HAP-1 (cell line): ENCODE results near the gene H6PD.

Experiments used
- DNase-seq, 2 experiments: peaks; one replicate each; pipeline ENCODE4 v3.0.0-alpha.2; 2016 to 2020; ENCODE audit warnings: low spot score in 2 of 2
- H3K27me3 ChIP-seq: fragments of 250-450 bp; sonication (Bioruptor Pico); 2 replicates; pipeline ENCODE4 v1.5.1; 2020; ENCODE audit warnings: low read depth, mild to moderate bottlenecking, moderate library complexity
- H3K36me3 ChIP-seq: fragments of 250-450 bp; sonication (Bioruptor Pico); replicated peaks from 2 replicates; pipeline ENCODE4 v1.5.1; 2020; ENCODE audit warnings: mild to moderate bottlenecking
- H3K4me1 ChIP-seq: fragments of 250-450 bp; sonication (Bioruptor Pico); 2 replicates; pipeline ENCODE4 v1.5.1; 2020; ENCODE audit warnings: mild to moderate bottlenecking
- H3K4me3 ChIP-seq: fragments of 250-450 bp; sonication (Bioruptor Pico); 2 replicates; pipeline ENCODE4 v1.5.1; 2020; ENCODE audit warnings: mild to moderate bottlenecking, moderate library complexity
- H3K9me3 ChIP-seq: fragments of 250-450 bp; sonication (Bioruptor Pico); 2 replicates; pipeline ENCODE4 v1.5.1; 2020; ENCODE audit warnings: mild to moderate bottlenecking, moderate library complexity
- in situ Hi-C: fragments of 300-500 bp; cut with MboI; formaldehyde crosslinking; loops from 3 replicates; pipeline ENCODE4 v1.14.3; 2020; ENCODE audit warnings: low sequenced_read_pairs, inconsistent platforms, mixed read lengths

Gene H6PD

DNA sequence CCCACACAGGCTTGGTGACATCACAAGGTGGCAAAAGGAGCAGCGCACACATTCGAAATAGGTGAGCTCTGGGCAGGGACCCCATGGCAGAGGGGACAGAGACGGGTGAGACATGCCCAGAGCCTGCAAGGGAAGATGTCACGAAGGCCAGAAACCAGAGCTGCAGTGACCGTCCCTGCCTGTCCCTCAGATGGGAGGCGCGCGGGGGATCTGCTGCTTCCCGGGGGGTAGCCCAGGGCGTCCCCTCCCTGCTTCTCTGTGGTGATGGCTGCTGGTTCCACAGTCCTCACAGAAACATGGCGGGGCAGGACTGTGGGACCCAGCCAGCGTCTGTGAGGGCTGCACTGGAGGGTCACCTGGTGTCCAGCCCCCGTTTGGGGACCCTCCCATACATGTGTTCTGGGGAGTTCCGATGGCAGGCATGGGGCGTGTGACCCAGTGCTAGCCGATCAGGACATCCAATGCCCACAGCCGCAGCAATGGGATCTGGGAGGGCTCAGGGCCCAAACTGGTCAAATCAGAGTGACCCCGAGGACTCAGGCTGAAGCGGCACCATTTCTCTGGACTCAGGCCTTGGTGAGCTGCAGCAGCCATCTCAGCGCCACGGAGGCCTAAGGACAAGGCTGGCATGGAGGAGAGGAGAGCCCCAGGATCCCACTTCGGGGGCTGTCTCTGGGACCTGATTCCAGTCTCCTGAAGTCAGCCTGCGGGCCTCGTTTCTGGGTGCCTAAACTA, 37.5 kb downstream of the H6PD start:
- no peaks in the 10 kb centered on the region for H3K36me3 ChIP-seq

DNA sequence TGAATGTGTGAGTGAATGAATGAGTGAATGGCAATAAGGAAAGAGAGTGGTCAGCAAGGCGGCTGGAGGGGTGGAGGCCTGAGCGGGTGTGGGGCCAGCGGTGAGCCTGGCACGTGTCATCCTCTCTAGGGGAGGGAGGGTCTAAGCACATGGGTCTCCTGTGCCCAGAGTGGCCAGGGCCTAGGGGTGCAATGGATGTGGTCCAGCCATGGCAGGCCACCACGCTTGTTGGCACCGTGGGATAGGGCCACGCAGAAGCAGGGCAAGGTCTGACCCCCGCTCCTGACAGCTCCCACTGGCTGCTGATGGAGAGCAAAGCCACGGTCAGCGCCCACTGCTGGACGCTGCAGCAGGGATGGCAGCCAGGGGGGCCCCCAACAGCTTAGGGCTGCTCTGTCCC, 38.6 kb downstream of the H6PD start:
- Histone ChIP-seq H3K27me3 (no peaks in the 10 kb centered on the region), H3K9me3 (no peaks in the 10 kb centered on the region), H3K36me3 (no peaks in the 10 kb centered on the region), H3K4me3 (no peak overlapping the region), H3K4me1 (no peaks in the 10 kb centered on the region)
- in situ Hi-C loops, result no loop called here
- DNase-seq, result no peak

More for the DNA sequence above, 37.5 kb downstream of the H6PD start:
- H3K4me3 ChIP-seq, result no peak overlapping the region
- no peaks in the 10 kb centered on the region for H3K9me3 ChIP-seq
- in situ Hi-C loops, result no loop called here
- peaks cover under 1% of the 10 kb centered on the region; the same call in 1 of the 2 replicates for H3K4me1 ChIP-seq
- H3K27me3 ChIP-seq, result no peaks in the 10 kb centered on the region
- DNase-seq, result no peak

DNA sequence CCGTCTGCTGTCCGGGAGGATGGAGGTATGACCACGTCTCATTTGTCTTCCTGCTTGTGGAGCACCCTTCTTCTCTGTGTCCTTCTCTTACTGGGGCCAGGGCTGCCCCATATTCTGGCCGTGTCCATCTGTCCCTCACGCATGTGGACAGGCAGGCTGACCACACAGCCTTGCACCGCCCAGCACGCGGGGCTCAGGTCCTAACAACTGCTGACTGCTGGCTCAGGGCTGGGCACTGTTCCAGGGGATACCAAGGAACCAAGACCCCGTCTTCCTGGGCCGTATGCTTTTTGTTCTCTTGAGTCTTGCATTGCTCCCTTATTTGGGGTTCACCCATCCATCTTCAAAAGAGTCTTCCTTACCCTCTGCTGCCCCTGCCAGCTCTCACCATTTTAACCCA, 40.6 kb downstream of the H6PD start:
- Histone ChIP-seq H3K4me1 (no peaks in the 10 kb centered on the region), H3K9me3 (no peaks in the 10 kb centered on the region), H3K27me3 (no peaks in the 10 kb centered on the region), H3K36me3 (no peaks in the 10 kb centered on the region), H3K4me3 (no peak overlapping the region)
- DNase-seq, result no peak
- in situ Hi-C loops, result no loop called here

DNA sequence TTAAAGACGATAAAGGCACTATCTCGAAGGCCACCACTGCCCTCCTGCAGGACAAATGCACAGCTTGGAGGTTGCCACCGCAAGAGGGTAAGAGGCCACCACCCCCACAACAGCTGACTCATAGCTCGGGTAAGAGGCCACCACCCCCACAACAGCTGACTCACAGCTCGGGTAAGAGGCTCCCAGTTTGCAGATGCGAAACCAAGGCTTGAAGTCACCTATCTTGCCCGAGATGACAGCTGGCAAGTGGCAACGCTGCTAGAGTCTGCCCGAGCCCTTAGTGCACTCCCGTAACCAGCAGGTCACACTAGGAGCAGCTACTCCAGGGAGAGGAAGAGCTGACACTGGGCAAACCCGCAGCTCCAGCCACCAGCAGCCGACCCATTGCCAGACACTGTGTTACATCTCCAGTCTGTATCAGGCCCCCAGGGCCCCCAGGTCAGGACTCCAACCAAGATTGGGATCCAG, 41.0 kb downstream of the H6PD start:
- no peaks in the 10 kb centered on the region for H3K27me3 ChIP-seq
- no peaks in the 10 kb centered on the region for H3K4me1 ChIP-seq
- in situ Hi-C loops, result no loop called here
- H3K4me3 ChIP-seq, result no peak overlapping the region
- H3K9me3 ChIP-seq, result no peaks in the 10 kb centered on the region
- no peaks in the 10 kb centered on the region for H3K36me3 ChIP-seq
- no peak for DNase-seq

DNA sequence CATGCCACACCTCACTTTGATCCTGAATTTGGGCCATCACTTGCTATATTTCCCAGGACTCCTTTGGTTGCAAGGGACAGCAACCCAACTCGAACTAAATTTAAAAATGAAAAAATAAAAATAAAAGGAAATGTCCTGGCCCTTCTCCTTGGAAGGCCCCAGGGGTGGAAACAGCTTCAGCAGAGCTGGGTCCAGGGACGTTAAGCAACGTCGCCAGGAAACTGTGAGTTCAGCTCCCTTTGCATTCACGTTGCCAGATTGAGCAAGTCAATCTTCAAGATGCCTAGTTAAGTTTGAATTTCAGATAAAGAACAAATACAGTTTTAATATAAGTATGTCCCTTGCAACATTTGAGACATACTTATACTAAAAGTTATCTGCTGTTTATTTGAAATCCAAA, 43.5 kb downstream of the H6PD start:
- Histone ChIP-seq H3K9me3 (no peaks in the 10 kb centered on the region), H3K4me1 (no peaks in the 10 kb centered on the region), H3K4me3 (no peak overlapping the region), H3K27me3 (no peaks in the 10 kb centered on the region), H3K36me3 (no peaks in the 10 kb centered on the region)
- in situ Hi-C loops, result no loop called here
- no peak for DNase-seq

DNA sequence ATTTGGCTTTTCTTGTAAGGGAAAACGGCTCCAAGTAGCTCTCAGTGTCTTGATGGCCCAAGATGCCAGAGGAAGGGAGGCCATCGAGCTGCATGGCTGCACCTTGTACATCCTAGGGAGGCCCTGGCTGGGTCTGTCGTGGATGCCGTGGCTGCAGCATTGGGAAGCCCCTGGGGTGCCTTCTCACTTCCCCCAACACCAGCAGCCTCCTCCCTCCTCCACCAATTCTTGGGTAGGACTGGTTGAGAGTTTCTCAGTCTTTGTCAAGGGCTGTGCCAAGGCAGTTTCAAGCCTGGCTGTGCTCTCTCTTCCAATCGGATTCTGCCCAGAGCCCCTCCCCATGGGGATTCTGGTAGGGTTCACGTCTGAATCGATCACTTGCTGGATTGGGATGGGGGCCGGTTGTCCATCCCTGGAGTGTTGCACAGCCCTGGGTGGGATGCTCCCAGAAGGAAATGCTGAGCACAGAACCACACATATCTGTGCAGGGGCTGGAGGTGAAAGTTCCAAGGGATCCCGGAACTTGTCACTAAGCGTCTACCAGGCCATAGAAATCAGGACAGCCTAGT, 44.1 kb downstream of the H6PD start:
- no peaks in the 10 kb centered on the region for H3K27me3 ChIP-seq
- in situ Hi-C loops, result no loop called here
- H3K9me3 ChIP-seq, result no peaks in the 10 kb centered on the region
- no peak for DNase-seq
- H3K4me1 ChIP-seq, result no peaks in the 10 kb centered on the region
- H3K36me3 ChIP-seq, result no peaks in the 10 kb centered on the region
- H3K4me3 ChIP-seq, result no peak overlapping the region

DNA sequence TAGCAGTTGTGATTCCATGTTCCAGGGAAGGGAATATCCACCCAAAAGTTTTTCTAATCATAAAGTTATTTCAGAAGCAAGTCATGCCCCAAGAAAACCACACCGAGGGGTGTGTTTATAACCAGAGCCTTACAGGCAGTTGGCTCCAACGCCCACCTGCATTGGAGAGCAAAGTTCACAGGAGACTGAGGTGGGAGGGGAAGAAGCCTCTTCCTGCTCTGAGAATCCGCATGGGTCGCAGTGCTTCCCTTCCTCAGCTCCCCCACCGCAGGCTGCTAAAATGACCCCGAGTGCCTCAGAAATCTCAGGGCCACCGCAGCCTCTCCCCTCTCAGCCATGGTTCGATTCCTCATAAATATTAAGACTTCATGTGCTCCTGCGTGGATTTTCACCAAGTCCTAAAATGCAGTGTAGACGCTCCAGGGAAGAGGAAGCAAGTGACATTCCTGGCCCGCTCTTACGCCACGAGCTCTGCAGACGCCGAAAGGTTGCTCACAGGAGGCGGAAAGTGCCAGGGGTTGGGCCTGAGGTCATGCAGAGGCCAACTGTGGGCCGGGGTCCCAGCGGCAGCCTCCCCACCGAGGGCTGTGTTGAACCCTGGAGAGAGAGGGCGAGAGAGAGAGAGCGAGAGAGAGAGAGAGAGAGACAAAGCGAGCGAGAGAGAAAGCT, 44.7 kb downstream of the H6PD start:
- H3K4me1 ChIP-seq, result no peaks in the 10 kb centered on the region
- in situ Hi-C loops, result no loop called here
- H3K36me3 ChIP-seq, result no peaks in the 10 kb centered on the region
- no peak for DNase-seq
- no peaks in the 10 kb centered on the region for H3K9me3 ChIP-seq
- H3K4me3 ChIP-seq, result no peak overlapping the region
- no peaks in the 10 kb centered on the region for H3K27me3 ChIP-seq

DNA sequence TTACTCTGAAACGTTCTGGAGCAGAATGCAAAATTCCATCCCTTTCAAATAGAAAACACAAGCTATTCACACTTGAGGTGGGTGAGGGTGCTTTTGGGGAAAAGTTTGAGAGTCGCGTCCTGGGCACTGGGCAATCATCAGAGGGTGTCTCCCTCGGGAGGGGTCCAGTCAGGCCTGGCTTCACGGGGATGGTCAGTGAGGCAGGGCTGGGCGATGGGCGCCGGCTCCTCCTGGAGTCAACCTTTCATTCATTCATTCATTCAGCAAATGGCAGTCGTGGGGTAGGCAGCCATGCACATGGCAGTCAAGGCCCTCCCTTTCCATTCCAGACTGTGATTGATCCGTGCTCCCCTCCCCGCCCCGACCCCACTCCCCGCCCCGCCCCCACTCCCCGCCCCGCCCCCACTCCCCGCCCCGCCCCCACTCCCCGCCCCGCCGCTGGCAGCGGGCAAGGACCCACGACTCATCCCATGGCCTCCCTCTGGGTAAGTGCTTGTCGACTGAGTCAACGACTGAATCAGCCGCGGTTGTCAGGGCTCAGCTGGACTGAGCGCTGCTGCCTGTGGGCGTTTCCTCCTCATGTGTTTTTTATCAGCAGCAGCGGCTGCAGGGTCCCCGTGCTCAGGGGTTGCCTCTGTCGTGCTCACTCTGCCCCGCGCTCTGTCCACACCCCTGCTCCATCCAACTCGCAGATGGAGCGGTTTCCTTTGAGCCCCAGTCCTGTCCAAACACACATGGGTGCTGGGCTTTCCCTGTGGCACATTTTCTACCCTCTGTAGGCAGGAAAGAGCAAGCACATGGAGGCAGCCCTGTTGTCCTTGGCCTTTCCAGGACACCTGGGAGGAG, 45.7 kb downstream of the H6PD start:
- Histone ChIP-seq H3K4me3 (no peak overlapping the region), H3K27me3 (no peaks in the 10 kb centered on the region), H3K9me3 (no peaks in the 10 kb centered on the region), H3K36me3 (no peaks in the 10 kb centered on the region), H3K4me1 (no peaks in the 10 kb centered on the region)
- DNase-seq, result no peak
- in situ Hi-C loops, result loop anchor here (10.0 kb wide), 1 partner anchor 175 kb away; no protein-coding TSS in a partner anchor

DNA sequence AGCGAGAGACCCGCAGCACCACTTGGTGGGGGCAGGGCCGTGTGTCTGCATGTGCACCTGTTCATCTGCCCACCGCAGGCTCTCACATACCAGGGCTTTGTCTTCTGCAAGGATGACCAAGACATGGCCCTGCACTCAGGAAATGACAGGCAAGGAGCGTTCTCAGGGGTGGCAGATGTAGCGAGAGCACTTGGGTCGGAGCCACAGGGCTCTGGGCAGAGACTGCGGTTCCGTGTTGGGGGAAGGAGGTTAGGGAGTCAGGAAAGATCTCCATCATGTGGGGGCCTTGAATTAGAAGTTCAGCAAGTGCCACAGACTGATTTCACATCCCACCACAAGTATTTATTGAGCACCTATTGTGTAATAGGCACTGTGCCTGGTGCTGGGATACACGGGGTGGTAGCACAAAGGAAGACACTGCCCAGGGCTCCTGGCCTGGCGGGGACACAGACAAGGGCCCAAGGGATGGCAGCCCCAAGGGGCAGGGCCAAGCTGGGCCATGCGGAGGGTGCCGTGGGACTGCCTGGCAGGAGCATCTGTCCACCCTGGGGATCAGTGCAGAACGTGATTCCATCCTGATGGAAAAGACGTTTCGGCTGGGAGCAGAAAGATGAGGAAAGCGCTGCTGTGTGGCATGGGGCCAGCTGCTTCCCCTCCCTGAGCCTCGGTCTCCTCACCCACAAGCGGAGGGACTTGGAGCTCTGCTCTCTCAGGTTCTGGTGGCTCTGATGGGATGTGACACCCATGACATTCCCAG, 46.7 kb downstream of the H6PD start:
- no peaks in the 10 kb centered on the region for H3K27me3 ChIP-seq
- no peak overlapping the region for H3K4me3 ChIP-seq
- no peaks in the 10 kb centered on the region for H3K4me1 ChIP-seq
- H3K36me3 ChIP-seq, result no peaks in the 10 kb centered on the region
- no peak for DNase-seq
- in situ Hi-C loops, result loop anchor here (10.0 kb wide), 1 partner anchor 174 kb away; no protein-coding TSS in a partner anchor
- no peaks in the 10 kb centered on the region; the same call in 1 of the 2 replicates for H3K9me3 ChIP-seq

DNA sequence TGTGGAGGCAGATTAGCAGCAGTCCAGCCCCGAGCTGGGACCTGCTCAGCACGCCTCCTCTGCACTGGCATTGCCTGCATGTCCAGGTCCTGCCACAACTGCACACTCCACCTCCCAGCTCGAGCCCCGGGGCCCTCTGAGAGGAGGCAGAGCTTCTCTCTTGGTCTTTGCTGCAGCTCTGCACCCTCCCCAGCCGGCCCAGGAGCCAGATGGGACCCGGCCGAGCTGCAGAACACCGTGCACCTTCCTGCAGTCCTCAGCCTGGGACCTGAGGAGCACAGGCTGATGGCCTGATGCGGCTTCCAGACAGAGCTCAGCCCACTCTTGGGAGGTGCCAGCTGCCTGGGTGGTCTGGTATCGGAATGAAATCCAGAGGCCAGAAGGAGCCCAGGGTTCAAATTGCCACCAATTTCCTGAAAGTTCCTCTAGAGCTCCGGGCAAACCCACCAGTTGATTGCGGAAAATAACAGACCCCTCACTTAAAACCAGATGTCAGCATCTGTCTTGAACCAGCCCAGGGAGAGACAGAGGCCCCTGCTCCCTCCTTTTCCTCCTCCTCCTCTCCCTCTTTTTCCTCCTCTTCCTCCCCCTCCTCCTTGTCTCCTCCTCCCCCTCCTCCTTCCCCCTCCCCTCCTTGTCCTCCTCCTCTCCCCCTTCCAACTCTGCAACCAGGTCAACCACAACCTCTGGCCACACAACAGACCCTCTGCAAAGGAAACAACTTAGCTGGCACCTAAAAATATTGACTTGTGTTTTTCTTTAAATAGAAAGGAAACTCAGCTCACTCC, 47.5 kb downstream of the H6PD start:
- H3K4me3 ChIP-seq, result no peak overlapping the region
- H3K9me3 ChIP-seq, result no peaks in the 10 kb centered on the region; the same call in 1 of the 2 replicates
- in situ Hi-C loops, result loop anchor here (10.0 kb wide), 1 partner anchor 173 kb away; no protein-coding TSS in a partner anchor
- H3K27me3 ChIP-seq, result no peaks in the 10 kb centered on the region
- no peaks in the 10 kb centered on the region for H3K4me1 ChIP-seq
- no peak for DNase-seq
- H3K36me3 ChIP-seq, result no peaks in the 10 kb centered on the region

DNA sequence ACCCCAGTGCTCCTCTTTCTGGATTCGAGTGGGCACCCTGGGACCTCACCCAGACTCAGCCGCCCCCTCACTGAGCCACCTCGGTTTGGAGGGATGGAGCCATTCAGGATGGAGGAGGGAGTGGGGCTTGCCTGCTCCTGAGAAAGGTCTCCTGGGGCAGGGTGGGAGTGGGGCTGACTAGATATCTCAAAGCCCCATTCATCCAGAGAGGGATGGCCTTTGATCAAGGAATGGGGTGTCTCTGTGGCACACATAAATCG, 48.1 kb downstream of the H6PD start:
- no peaks in the 10 kb centered on the region for H3K27me3 ChIP-seq
- in situ Hi-C loops, result loop anchor here (10.0 kb wide), 1 partner anchor 172 kb away; no protein-coding TSS in a partner anchor
- H3K4me3 ChIP-seq, result no peak overlapping the region
- no peaks in the 10 kb centered on the region for H3K4me1 ChIP-seq
- H3K36me3 ChIP-seq, result no peaks in the 10 kb centered on the region
- no peaks in the 10 kb centered on the region; the same call in 1 of the 2 replicates for H3K9me3 ChIP-seq
- no peak for DNase-seq

DNA sequence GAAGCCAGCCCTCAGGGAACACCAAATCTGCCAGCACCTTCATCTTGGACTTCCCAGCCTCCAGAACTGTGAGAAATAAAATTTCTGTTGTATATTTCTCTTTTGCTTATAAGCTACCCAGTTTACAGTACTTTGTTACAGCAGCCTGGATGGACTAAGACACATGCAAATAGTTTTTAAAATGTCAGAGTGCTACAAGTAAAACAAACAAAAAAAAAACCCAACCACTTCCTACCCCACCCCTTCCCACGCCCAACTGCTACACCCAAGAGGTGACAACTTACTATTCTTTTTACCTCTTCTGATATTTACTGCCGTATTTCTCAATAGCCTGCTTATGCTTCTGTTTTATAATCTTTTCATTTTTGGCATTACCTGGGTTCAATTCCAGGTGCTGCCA, 49.5 kb downstream of the H6PD start:
- peaks cover 11% of the 10 kb centered on the region for H3K9me3 ChIP-seq
- no peaks in the 10 kb centered on the region for H3K36me3 ChIP-seq
- no peaks in the 10 kb centered on the region for H3K27me3 ChIP-seq
- H3K4me1 ChIP-seq, result no peaks in the 10 kb centered on the region
- no peak overlapping the region for H3K4me3 ChIP-seq
- in situ Hi-C loops, result loop anchor here (10.0 kb wide), 1 partner anchor 171 kb away; no protein-coding TSS in a partner anchor
- no peak for DNase-seq
